Measurements from ENCODE around the gene TRAPPC8.

TRAPPC8 gene

GRCh38 chr18:31875301-31875700, 67.6 kb downstream of the TRAPPC8 start:
- TF ChIP-seq FOXP2 (optimal IDR thresholded peaks at IDR 0.05; ENCODE audit: borderline replicate concordance, extremely low read depth, extremely low read length, insufficient read depth) = no peak
- no peak for TF ChIP-seq SIN3A (IDR thresholded peaks at IDR 0.05; ENCODE audit: borderline replicate concordance, insufficient read depth, low read length)
- no peak for TF ChIP-seq POLR2AphosphoS5 (IDR thresholded peaks at IDR 0.05; ENCODE audit: low read depth, low read length)
- TF ChIP-seq, protein P1, sequence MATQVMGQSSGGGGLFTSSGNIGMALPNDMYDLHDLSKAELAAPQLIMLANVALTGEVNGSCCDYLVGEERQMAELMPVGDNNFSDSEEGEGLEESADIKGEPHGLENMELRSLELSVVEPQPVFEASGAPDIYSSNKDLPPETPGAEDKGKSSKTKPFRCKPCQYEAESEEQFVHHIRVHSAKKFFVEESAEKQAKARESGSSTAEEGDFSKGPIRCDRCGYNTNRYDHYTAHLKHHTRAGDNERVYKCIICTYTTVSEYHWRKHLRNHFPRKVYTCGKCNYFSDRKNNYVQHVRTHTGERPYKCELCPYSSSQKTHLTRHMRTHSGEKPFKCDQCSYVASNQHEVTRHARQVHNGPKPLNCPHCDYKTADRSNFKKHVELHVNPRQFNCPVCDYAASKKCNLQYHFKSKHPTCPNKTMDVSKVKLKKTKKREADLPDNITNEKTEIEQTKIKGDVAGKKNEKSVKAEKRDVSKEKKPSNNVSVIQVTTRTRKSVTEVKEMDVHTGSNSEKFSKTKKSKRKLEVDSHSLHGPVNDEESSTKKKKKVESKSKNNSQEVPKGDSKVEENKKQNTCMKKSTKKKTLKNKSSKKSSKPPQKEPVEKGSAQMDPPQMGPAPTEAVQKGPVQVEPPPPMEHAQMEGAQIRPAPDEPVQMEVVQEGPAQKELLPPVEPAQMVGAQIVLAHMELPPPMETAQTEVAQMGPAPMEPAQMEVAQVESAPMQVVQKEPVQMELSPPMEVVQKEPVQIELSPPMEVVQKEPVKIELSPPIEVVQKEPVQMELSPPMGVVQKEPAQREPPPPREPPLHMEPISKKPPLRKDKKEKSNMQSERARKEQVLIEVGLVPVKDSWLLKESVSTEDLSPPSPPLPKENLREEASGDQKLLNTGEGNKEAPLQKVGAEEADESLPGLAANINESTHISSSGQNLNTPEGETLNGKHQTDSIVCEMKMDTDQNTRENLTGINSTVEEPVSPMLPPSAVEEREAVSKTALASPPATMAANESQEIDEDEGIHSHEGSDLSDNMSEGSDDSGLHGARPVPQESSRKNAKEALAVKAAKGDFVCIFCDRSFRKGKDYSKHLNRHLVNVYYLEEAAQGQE (IDR thresholded peaks at IDR 0.05; ENCODE audit: insufficient read depth in 1 of 2, low read depth in 2 of 2, low read length in 2 of 2) = no peak
- TF ChIP-seq TAF1 (IDR thresholded peaks at IDR 0.05; ENCODE audit: borderline replicate concordance, insufficient read depth, low read length) = no peak

DNA sequence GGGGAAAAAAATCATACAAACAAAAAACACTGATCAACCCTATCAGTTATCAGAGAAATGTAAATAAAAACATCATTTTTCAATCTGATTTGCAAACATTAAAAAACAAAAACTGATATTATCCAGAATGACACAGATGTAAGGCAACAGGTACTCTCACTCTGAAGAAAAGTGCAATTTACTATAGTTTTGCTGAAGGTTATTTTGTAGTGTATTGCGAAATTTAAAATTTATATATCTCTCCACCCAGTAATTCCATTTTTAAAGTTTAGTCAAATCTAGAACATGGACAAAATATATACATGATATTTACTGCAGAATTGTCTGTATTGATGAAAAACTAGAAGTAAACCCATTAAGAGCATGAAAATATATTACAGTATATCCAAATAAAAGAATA, 79.8 kb downstream of the TRAPPC8 start:
- no peak for TF ChIP-seq FOXP2 (optimal IDR thresholded peaks at IDR 0.05; ENCODE audit: borderline replicate concordance, extremely low read depth, extremely low read length, insufficient read depth)

DNA sequence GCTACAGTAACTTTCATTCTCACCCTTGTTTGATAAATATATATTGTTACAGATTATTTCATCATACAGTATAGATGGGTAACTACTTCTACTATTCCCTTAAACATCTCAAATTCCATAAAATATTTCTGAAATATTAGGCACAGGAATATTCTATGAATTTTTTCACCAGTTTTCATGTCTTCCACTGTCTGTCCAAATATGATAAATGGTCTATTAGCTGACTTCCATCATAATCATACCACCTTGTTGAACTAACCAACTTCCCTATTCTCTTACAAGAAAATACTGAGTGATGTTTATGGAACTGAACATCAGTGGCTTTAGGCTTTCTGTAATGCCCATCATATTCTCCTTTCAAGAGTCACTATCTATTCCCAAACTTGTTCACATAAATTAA, 82.4 kb downstream of the TRAPPC8 start:
- TF ChIP-seq, protein P1 (IDR thresholded peaks at IDR 0.05; ENCODE audit: insufficient read depth in 1 of 2, low read depth in 2 of 2, low read length in 2 of 2) = no peak
- TF ChIP-seq POLR2AphosphoS5 (IDR thresholded peaks at IDR 0.05; ENCODE audit: low read depth, low read length) = no peak
- TF ChIP-seq SIN3A (IDR thresholded peaks at IDR 0.05; ENCODE audit: borderline replicate concordance, insufficient read depth, low read length) = no peak
- no peak for TF ChIP-seq FOXP2 (optimal IDR thresholded peaks at IDR 0.05; ENCODE audit: borderline replicate concordance, extremely low read depth, extremely low read length, insufficient read depth)
- TF ChIP-seq TAF1 (IDR thresholded peaks at IDR 0.05; ENCODE audit: borderline replicate concordance, insufficient read depth, low read length) = no peak

GRCh38 chr18:31857526-31858106, 85.3 kb downstream of the TRAPPC8 start:
- TF ChIP-seq, protein P1 (IDR thresholded peaks at IDR 0.05; ENCODE audit: insufficient read depth in 1 of 2, low read depth in 2 of 2, low read length in 2 of 2) = no peak
- TF ChIP-seq FOXP2 (optimal IDR thresholded peaks at IDR 0.05; ENCODE audit: borderline replicate concordance, extremely low read depth, extremely low read length, insufficient read depth) = no peak
- no peak for TF ChIP-seq POLR2AphosphoS5 (IDR thresholded peaks at IDR 0.05; ENCODE audit: low read depth, low read length)
- no peak for TF ChIP-seq TAF1 (IDR thresholded peaks at IDR 0.05; ENCODE audit: borderline replicate concordance, insufficient read depth, low read length)
- no peak for TF ChIP-seq SIN3A (IDR thresholded peaks at IDR 0.05; ENCODE audit: borderline replicate concordance, insufficient read depth, low read length)

DNA sequence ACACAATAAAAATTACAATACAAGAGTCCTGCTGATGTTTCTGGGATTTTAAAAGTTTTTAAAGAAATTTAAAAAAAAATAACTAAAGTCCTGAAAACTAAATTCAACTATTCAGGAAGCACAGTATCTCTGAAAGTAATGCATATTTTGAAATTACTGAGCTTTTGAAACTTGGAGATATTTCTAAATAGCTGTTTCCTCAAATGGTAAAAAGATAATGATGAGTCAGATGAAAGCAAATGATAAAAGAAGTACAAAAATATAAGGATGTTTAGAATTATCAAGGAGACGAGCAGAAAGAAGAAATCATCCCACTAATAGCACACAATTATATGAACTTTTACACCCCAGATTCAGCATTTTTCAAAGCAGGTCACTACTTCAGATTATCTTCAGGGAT, 92.1 kb downstream of the TRAPPC8 start:
- TF ChIP-seq TAF1 (IDR thresholded peaks at IDR 0.05; ENCODE audit: borderline replicate concordance, insufficient read depth, low read length) (no peak), SIN3A (IDR thresholded peaks at IDR 0.05; ENCODE audit: borderline replicate concordance, insufficient read depth, low read length) (no peak), FOXP2 (optimal IDR thresholded peaks at IDR 0.05; ENCODE audit: borderline replicate concordance, extremely low read depth, extremely low read length, insufficient read depth) (no peak), POLR2AphosphoS5 (IDR thresholded peaks at IDR 0.05; ENCODE audit: low read depth, low read length) (no peak)
- TF ChIP-seq, protein P1 (IDR thresholded peaks at IDR 0.05; ENCODE audit: insufficient read depth in 1 of 2, low read depth in 2 of 2, low read length in 2 of 2) = no peak
